GF-D8 (cell line): ENCODE data around the gene CCNA2.

Source experiments
- DNase-seq: peaks from one replicate; lab custom pipeline; 2025; lab: John Stamatoyannopoulos, UW

Gene CCNA2

GRCh38 chr4:121773883-121774282, 49.8 kb downstream of the CCNA2 start:
- DNase-seq = no peak

- DNase-seq = no peak
Measured at GRCh38 chr4:121771869-121772268, 51.8 kb downstream of the CCNA2 start.

DNA sequence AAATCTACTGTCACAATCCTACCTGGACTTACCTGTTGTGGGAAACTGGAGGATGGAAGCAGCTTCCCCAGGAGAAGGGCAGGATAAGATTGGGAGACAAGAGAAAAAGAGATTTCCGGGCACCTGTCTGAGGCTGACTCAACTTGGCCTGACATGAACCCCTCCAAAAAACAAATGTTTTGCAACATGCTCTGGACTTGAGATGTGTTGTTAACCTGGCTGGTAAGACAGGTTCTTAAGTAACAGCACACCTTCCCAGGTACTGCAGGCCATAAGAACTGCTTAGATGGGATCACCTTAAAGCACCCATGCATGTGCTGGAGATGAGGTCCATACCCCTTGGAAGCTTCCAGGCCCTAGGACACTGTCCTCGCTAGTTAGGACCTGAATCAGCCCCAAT, 54.3 kb downstream of the CCNA2 start:
- no peak for DNase-seq

DNA sequence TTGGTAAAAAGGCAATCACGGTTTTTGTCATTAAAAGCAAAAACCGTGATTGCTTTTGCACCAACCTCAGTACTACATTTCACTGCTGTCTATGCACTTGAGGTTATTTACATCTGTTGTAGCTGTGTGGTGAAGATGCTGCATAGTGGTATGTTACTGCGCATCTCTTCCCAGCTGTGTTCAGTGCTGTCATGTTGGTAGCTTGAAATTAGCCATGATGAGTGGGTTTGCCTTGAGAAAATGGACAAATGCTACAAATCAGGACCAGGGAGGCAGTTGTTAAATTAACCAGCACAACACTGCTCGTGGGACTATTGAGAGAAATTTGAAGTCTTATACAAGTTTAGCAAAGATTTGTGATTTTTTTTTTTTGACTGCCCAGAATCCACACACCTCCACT, 56.5 kb downstream of the CCNA2 start:
- DNase-seq = no peak
